ENCODE results near the gene DOK6.

The DOK6 gene

GRCh38 chr18:69539404-69539803, 138.7 kb downstream of the DOK6 start:
- no peak for DNase-seq (ENCODE audit: low spot score)

GRCh38 chr18:69556228-69556627, 155.5 kb downstream of the DOK6 start:
- DNase-seq (ENCODE audit: low spot score) = no peak

- no peak for DNase-seq (ENCODE audit: low spot score)
Observed at GRCh38 chr18:69557282-69557681, 156.6 kb downstream of the DOK6 start.

- no peak for DNase-seq (ENCODE audit: low spot score)
Observed at GRCh38 chr18:69558052-69558451, 157.4 kb downstream of the DOK6 start.

GRCh38 chr18:69559604-69560003, 158.9 kb downstream of the DOK6 start:
- DNase-seq (ENCODE audit: low spot score) = no peak

- DNase-seq (ENCODE audit: low spot score) = no peak
Observed at GRCh38 chr18:69564602-69565001, 163.9 kb downstream of the DOK6 start.

- no peak for DNase-seq (ENCODE audit: low spot score)
Observed at GRCh38 chr18:69567813-69568488, 167.3 kb downstream of the DOK6 start.

GRCh38 chr18:69569133-69569532, 168.4 kb downstream of the DOK6 start:
- no peak for DNase-seq (ENCODE audit: low spot score)

GRCh38 chr18:69574401-69574800, 173.7 kb downstream of the DOK6 start:
- no peak for DNase-seq (ENCODE audit: low spot score)

GRCh38 chr18:69580107-69580506, 179.4 kb downstream of the DOK6 start:
- DNase-seq (ENCODE audit: low spot score) = no peak

GRCh38 chr18:69584429-69584828, 183.7 kb downstream of the DOK6 start:
- no peak for DNase-seq (ENCODE audit: low spot score)

GRCh38 chr18:69585696-69586095, 185.0 kb downstream of the DOK6 start:
- no peak for DNase-seq (ENCODE audit: low spot score)

GRCh38 chr18:69586537-69586936, 185.8 kb downstream of the DOK6 start:
- DNase-seq (ENCODE audit: low spot score) = no peak

GRCh38 chr18:69588301-69588700, 187.6 kb downstream of the DOK6 start:
- no peak for DNase-seq (ENCODE audit: low spot score)

GRCh38 chr18:69590150-69590549, 189.5 kb downstream of the DOK6 start:
- no peak for DNase-seq (ENCODE audit: low spot score)

GRCh38 chr18:69596345-69596744, 195.7 kb downstream of the DOK6 start:
- DNase-seq (ENCODE audit: low spot score) = no peak

GRCh38 chr18:69597561-69597960, 196.9 kb downstream of the DOK6 start:
- DNase-seq (ENCODE audit: low spot score) = no peak

- DNase-seq (ENCODE audit: low spot score) = no peak
Observed at GRCh38 chr18:69599377-69599776, 198.7 kb downstream of the DOK6 start.

- DNase-seq (ENCODE audit: low spot score) = no peak
Observed at GRCh38 chr18:69612242-69612641, 211.6 kb downstream of the DOK6 start.

GRCh38 chr18:69616114-69616513, 215.4 kb downstream of the DOK6 start:
- no peak for DNase-seq (ENCODE audit: low spot score)

GRCh38 chr18:69617408-69617807, 216.7 kb downstream of the DOK6 start:
- DNase-seq (ENCODE audit: low spot score) = no peak

- no peak for DNase-seq (ENCODE audit: low spot score)
Observed at GRCh38 chr18:69617888-69618287, 217.2 kb downstream of the DOK6 start.

- DNase-seq (ENCODE audit: low spot score) = no peak
Observed at GRCh38 chr18:69622184-69622583, 221.5 kb downstream of the DOK6 start.

- no peak for DNase-seq (ENCODE audit: low spot score)
Observed at GRCh38 chr18:69622961-69623360, 222.3 kb downstream of the DOK6 start.

- no peak for DNase-seq (ENCODE audit: low spot score)
Observed at GRCh38 chr18:69626171-69626570, 225.5 kb downstream of the DOK6 start.

Data from germinal center (tissue), 1 donor.